GM12878 (cell line): Measurements from ENCODE around the gene HECTD4. TPM values are rescaled to one million over a fixed set of nuclear protein-coding genes. Genes with fewer than 3 reads are reported as not detected.
A peak's percentile ranks its signal among the peaks of the same experiment; 100 is the strongest.

ENCODE experiments used
- ATAC-seq: fragments of 200-7000 bp; cut with Tn5 transposase; 3 replicates; pipeline ENCODE4 v1.9.1; 2020; ENCODE audit warnings: mild to moderate bottlenecking, moderate library complexity
- BruUV-seq: library from RNA; stranded (reverse); fragments of 400-500 nt; replicated peaks from 2 replicates; lab custom pipeline; 2021; lab: Mats Ljungman, UMichigan
- CTCF ChIA-PET: fragments of 300-600 bp; sonication (Branson Sonifier 250); formaldehyde crosslinking; extraction: SDS; loops from one replicate; lab custom pipeline; 2021; ENCODE audit warnings: inconsistent platforms; lab: Yijun Ruan, JAX
- POLR2A ChIA-PET: fragments of 350-600 bp; formaldehyde crosslinking; extraction: SDS; loops from one replicate; lab custom pipeline; 2021; ENCODE audit warnings: inconsistent platforms; lab: Charles Lee
- RAD21 ChIA-PET: fragments of 300-600 bp; sonication (Branson Sonifier 250); formaldehyde crosslinking; loops from one replicate; lab custom pipeline; 2023; ENCODE audit warnings: antibody characterized with exemption; ENCODE audit not compliant: unreplicated experiment; lab: Charles Lee
- SMC1A ChIA-PET: fragments of 300-600 bp; sonication (Branson Sonifier 250); formaldehyde crosslinking; loops from one replicate; lab custom pipeline; 2023; ENCODE audit not compliant: unreplicated experiment, uncharacterized antibody; lab: Charles Lee
- DNase-seq: peaks from one replicate; pipeline ENCODE4 v3.0.0-alpha.2; 2011; ENCODE audit warnings: low read depth, low spot score
- FAIRE-seq: peaks from 3 replicates; lab custom pipeline; 2011; peaks lifted over from hg19 to GRCh38; lab: Jason Lieb, UNC
- H2AFZ ChIP-seq: 2 replicates; pipeline ENCODE4 v1.6.0; 2011; ENCODE audit warnings: low read depth, low read length, control low read depth; ENCODE audit not compliant: control insufficient read depth
- H3K27ac ChIP-seq: 2 replicates; pipeline ENCODE4 v1.5.1; 2011; ENCODE audit warnings: control low read depth; ENCODE audit not compliant: control insufficient read depth, insufficient read depth
- H3K27me3 ChIP-seq, 2 experiments: replicated peaks in 1 of 2; 2 replicates each; pipeline versions ENCODE4 v1.6.0 to v1.6.1; 2011; ENCODE audit warnings: low read length in 1 of 2; ENCODE audit not compliant: control insufficient read depth in 2 of 2, insufficient read depth in 2 of 2
- H3K36me3 ChIP-seq, 2 experiments: 2 replicates each; pipeline ENCODE4 v1.5.1; 2011; ENCODE audit warnings: low read length in 1 of 2; ENCODE audit not compliant: control insufficient read depth in 2 of 2, insufficient read depth in 2 of 2
- H3K4me1 ChIP-seq: 2 replicates; pipeline ENCODE4 v1.6.1; 2011; ENCODE audit warnings: mild to moderate bottlenecking, low read length, moderate library complexity, mixed read lengths; ENCODE audit not compliant: control insufficient read depth, insufficient read depth
- H3K4me2 ChIP-seq: 2 replicates; pipeline ENCODE4 v1.6.0; 2011; ENCODE audit warnings: control low read depth; ENCODE audit not compliant: control insufficient read depth, insufficient read depth
- H3K4me3 ChIP-seq: fragments of 200-600 bp; sonication (generic); 2 replicates; pipeline ENCODE4 v1.5.1; 2016
- H3K79me2 ChIP-seq: 2 replicates; pipeline ENCODE4 v1.6.0; 2011; ENCODE audit warnings: low read length; ENCODE audit not compliant: control insufficient read depth, insufficient read depth
- H3K9ac ChIP-seq: 2 replicates; pipeline ENCODE4 v1.8.0; 2011; ENCODE audit warnings: low read length, control low read depth, mixed read lengths; ENCODE audit not compliant: control insufficient read depth, insufficient read depth
- H3K9me3 ChIP-seq: replicated peaks from 3 replicates; pipeline ENCODE4 v1.5.1; 2011; ENCODE audit warnings: mild to moderate bottlenecking, low read length; ENCODE audit not compliant: control insufficient read depth, insufficient read depth
- H4K20me1 ChIP-seq: 2 replicates; pipeline ENCODE4 v1.6.0; 2011; ENCODE audit not compliant: control insufficient read depth, insufficient read depth
- DPF2 ChIP-seq: fragments of 450-650 bp; IDR thresholded peaks from 2 replicates; pipeline ENCODE4 v1.6.1; 2017; ENCODE audit warnings: mild to moderate bottlenecking
- GATAD2B ChIP-seq: fragments of 450-650 bp; conservative IDR thresholded peaks from 2 replicates; pipeline ENCODE4 v1.6.1; 2017; ENCODE audit warnings: low read depth, mild to moderate bottlenecking, moderate library complexity
- KLF5 ChIP-seq: fragments of 450-650 bp; IDR thresholded peaks from 2 replicates; pipeline ENCODE4 v1.6.1; 2014; ENCODE audit warnings: mild to moderate bottlenecking; ENCODE audit not compliant: partially characterized antibody
- NFYB ChIP-seq: IDR thresholded peaks from 2 replicates; pipeline ENCODE4 v1.6.1; 2011; ENCODE audit warnings: low read depth, mild to moderate bottlenecking, low read length, improper control_type of control experiment, moderate library complexity; ENCODE audit not compliant: insufficient read depth
- NRF1 ChIP-seq: conservative IDR thresholded peaks from 2 replicates; pipeline ENCODE4 v1.6.1; 2011; ENCODE audit warnings: mild to moderate bottlenecking, low read depth, low read length, improper control_type of control experiment
- PAX8 ChIP-seq: fragments of 450-650 bp; IDR thresholded peaks from 2 replicates; pipeline ENCODE4 v1.6.1; 2017; ENCODE audit warnings: mild to moderate bottlenecking, moderate library complexity
- POLR2AphosphoS2 ChIP-seq: IDR thresholded peaks from 2 replicates; pipeline ENCODE4 v1.6.1; 2011; ENCODE audit warnings: low read depth, mild to moderate bottlenecking, low read length, improper control_type of control experiment, moderate library complexity
- SKIL ChIP-seq: fragments of 450-650 bp; IDR thresholded peaks from 2 replicates; pipeline ENCODE4 v1.6.1; 2017; ENCODE audit warnings: mild to moderate bottlenecking, low read depth, inconsistent platforms; ENCODE audit not compliant: poor library complexity, severe bottlenecking
- SMAD5 ChIP-seq: IDR thresholded peaks from 2 replicates; pipeline ENCODE4 v1.6.1; 2016; ENCODE audit warnings: antibody characterized with exemption, low read depth
- SMARCA5 ChIP-seq: fragments of 450-650 bp; IDR thresholded peaks from 2 replicates; pipeline ENCODE4 v1.6.1; 2017; ENCODE audit warnings: mild to moderate bottlenecking
- SUZ12 ChIP-seq: fragments of 200-600 bp; sonication (generic); IDR thresholded peaks from one replicate; pipeline ENCODE4 v1.6.1; 2018; ENCODE audit warnings: antibody characterized with exemption, mild to moderate bottlenecking; ENCODE audit not compliant: unreplicated experiment
- ZSCAN29 ChIP-seq: fragments of 450-650 bp; IDR thresholded peaks from 2 replicates; pipeline ENCODE4 v1.6.1; 2017; ENCODE audit warnings: mild to moderate bottlenecking, moderate library complexity
- ZZZ3 ChIP-seq: IDR thresholded peaks from 2 replicates; pipeline ENCODE4 v1.6.1; 2011; ENCODE audit warnings: low read depth; ENCODE audit not compliant: control insufficient read depth, insufficient read length
- WGBS: methylation state at CpG from one replicate; pipeline ENCODE4 v1.1.6; 2016; ENCODE audit warnings: low lambda C conversion rate; ENCODE audit not compliant: insufficient replicate concordance, insufficient coverage; ENCODE audit errors: missing lambda C conversion rate; 5-methylcytosine and 5-hydroxymethylcytosine counted together
- in situ Hi-C: fragments of 300-500 bp; cut with MboI; formaldehyde crosslinking; loops from 9 replicates; pipeline ENCODE4 v1.14.3; 2018; ENCODE audit warnings: mixed read lengths
- intact Hi-C: fragments of 100-400 bp; cut with micrococcal nuclease; formaldehyde crosslinking; loops from one replicate; pipeline ENCODE4 v1.14.2; 2022; ENCODE audit not compliant: unreplicated experiment
- polyA plus RNA-seq, 11 experiments: library from polyadenylated mRNA; depleted of rRNA in 4 of 11; unstranded in 6 of 11; stranded (reverse) in 5 of 11; fragments of >200 nt; fragmentation: Nextera tagmentation in 4 of 11; fragmentation: Illumina TruSeq in 1 of 11; extraction: Ambion mirVana in 4 of 11; extraction: Trizol in 1 of 11; gene quantifications; 1 replicate in 1 of 11; 2 replicates in 10 of 11; pipeline versions ENCODE4 v1.2.1 to v1.2.3, GENCODE V29; 2011 to 2016; ENCODE audit warnings: inconsistent platforms in 2 of 11, missing spikeins in 2 of 11, low read depth in 1 of 11
- total RNA-seq, 4 experiments: library from RNA; depleted of rRNA in 3 of 4; stranded (reverse); fragments of >200 nt in 3 of 4; fragmentation: Illumina TruSeq in 1 of 4; extraction: Trizol in 1 of 4; gene quantifications; 2 replicates each; pipeline versions ENCODE4 v1.2.1 to v1.2.3, GENCODE V29; 2013 to 2021
- TF ChIP-seq, protein P1 (sequence below): fragments of 150-350 bp; IDR thresholded peaks from 2 replicates; pipeline ENCODE4 v1.6.1; 2014; ENCODE audit warnings: mild to moderate bottlenecking, low read depth, low read length
- TF ChIP-seq, protein P2 (sequence below): IDR thresholded peaks from 2 replicates; pipeline ENCODE4 v1.6.1; 2011; ENCODE audit warnings: mild to moderate bottlenecking, low read depth, low read length, moderate library complexity; ENCODE audit not compliant: insufficient replicate concordance

HECTD4 gene
- total and polyA plus RNA-seq, 10 of the 15 experiments (the other 5 are each of a cell fraction or from before 2014, with no cell fraction given), result 5.8 to 43.9 (median 17.9) TPM

DNA sequence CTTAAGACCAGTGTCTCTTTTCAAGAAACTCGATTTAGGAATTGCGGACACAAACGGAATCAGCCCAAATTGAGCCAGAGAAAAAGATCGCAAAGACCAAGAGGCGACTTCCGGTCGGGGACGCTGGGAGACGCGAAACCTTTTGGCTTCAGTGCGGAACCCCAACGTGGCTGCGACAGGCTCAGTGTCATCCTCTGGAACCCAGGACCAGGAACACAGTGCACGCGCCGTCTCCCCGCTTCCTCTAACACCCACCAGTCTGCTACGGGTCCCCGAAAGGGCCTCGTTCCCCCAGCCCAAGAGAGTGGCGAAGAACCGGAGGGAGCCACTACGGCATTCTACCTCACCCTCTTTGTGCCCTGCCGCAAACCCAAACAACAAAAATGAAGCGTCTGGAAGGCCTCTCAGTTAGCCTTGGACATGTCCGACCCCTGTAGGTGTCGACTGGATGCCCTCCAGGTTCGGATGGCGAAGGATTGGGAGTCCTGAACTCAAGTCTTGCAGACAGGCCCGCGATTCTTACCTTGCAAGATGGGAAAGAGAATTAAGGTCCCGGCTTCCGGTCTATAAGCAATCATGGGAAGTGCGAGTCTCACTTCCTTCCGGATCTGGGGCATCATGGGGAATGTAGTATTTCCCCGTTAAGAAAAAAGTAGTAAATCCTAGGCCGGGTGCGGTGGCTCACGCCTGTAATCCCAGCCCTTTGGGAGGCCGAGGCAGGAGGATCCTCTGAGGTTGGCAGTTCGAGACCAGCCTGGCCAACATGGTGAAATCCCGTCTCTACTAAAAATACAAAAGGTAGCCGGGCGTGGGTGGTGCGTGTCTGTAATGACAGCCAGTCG, 27.1 kb upstream of the HECTD4 start, which contains the start of gene RPL6:
RPL6 (minus strand) TSS at position 542 of the 842 bp plus-strand sequence. CDS start 949 bp downstream, outside the sequence.
- in situ Hi-C loops (no loop called here), intact Hi-C loops (no loop called here)
- H3K79me2 ChIP-seq, result peaks cover 29% of the 10 kb centered on the region
- FAIRE-seq (peak; percentile 13), ATAC-seq (peak; percentile 88), DNase-seq (peak; percentile 79)
- no peaks in the 10 kb centered on the region for H3K9me3 ChIP-seq
- peak within 1 kb of the TSS; percentile 95 for H3K4me3 ChIP-seq
- BruUV-seq, result TSS peak; percentile 70
- H3K4me2 ChIP-seq, result peak within 1 kb of the TSS; percentile 89; the same call in 1 of the 2 replicates
- ChIA-PET SMC1A (interaction anchor here (2.1 to 3.6 kb wide), 2 partner anchors 22 to 210 kb away, joined by 7 to 21 read pairs; no protein-coding TSS in a partner anchor), RAD21 (no interaction called here), CTCF (interaction anchor here (1.2 to 2.3 kb wide), 3 partner anchors 22 to 210 kb away, joined by 3 to 31 read pairs (median 8); no protein-coding TSS in a partner anchor), POLR2A (no interaction called here)
- no peaks in the 10 kb centered on the region; a peak in 1 of 4 replicates for H3K27me3 ChIP-seq
- H2AFZ ChIP-seq, result peak within 1 kb of the TSS; percentile 86
- H4K20me1 ChIP-seq, result peaks cover 3% of the 10 kb centered on the region; the same call in 1 of the 2 replicates
- peaks cover 11 to 21% of the 10 kb centered on the region in 2 experiments for H3K36me3 ChIP-seq
- H3K9ac ChIP-seq, result peak within 1 kb of the TSS; percentile 95
- WGBS, result 13% methylated on average over 46 of the region's 46 CpGs
- H3K27ac ChIP-seq, result peak within 1 kb of the TSS; percentile 97
- no peaks in the 10 kb centered on the region for H3K4me1 ChIP-seq
- TF ChIP-seq NRF1, result no peak
- TF ChIP-seq DPF2, result 0 out of 2 replicates have a peak, but pooled peaks have one; percentile 60
- peak; percentile 32 for TF ChIP-seq KLF5
- TF ChIP-seq SKIL, result peak; percentile 68
- TF ChIP-seq POLR2AphosphoS2, result peak; percentile 97
- TF ChIP-seq ZSCAN29, result peak; percentile 83
- no peak; the same call in 1 of the 2 replicates for TF ChIP-seq SMARCA5
- no peak for TF ChIP-seq NFYB
- no peak for TF ChIP-seq SUZ12
- TF ChIP-seq PAX8, result no peak
- TF ChIP-seq, protein P1, sequence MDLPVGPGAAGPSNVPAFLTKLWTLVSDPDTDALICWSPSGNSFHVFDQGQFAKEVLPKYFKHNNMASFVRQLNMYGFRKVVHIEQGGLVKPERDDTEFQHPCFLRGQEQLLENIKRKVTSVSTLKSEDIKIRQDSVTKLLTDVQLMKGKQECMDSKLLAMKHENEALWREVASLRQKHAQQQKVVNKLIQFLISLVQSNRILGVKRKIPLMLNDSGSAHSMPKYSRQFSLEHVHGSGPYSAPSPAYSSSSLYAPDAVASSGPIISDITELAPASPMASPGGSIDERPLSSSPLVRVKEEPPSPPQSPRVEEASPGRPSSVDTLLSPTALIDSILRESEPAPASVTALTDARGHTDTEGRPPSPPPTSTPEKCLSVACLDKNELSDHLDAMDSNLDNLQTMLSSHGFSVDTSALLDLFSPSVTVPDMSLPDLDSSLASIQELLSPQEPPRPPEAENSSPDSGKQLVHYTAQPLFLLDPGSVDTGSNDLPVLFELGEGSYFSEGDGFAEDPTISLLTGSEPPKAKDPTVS, result peak; percentile 53; the same call in 1 of the 2 replicates
- TF ChIP-seq ZZZ3, result peak; percentile 91
- TF ChIP-seq SMAD5, result peak; percentile 99
- TF ChIP-seq, protein P2, sequence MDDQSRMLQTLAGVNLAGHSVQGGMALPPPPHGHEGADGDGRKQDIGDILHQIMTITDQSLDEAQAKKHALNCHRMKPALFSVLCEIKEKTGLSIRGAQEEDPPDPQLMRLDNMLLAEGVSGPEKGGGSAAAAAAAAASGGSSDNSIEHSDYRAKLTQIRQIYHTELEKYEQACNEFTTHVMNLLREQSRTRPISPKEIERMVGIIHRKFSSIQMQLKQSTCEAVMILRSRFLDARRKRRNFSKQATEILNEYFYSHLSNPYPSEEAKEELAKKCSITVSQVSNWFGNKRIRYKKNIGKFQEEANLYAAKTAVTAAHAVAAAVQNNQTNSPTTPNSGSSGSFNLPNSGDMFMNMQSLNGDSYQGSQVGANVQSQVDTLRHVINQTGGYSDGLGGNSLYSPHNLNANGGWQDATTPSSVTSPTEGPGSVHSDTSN, result no peak
- TF ChIP-seq GATAD2B, result 0 out of 2 replicates have a peak, but pooled peaks have one; percentile 56
